GM18505 (cell line): Measurements from ENCODE around the gene TLCD2.
"Not testable (repeated sequence)": the region's sequence is repeated elsewhere in the genome, so short reads cannot be mapped to it uniquely, and the experiment has no call there.

Experiments used
- ATAC-seq: cut with Tn5 transposase; IDR thresholded peaks from one replicate; pipeline ENCODE4 v1.9.1; 2021; ENCODE audit not compliant: unreplicated experiment
- POLR2A ChIP-seq: IDR thresholded peaks from 4 replicates; pipeline ENCODE4 v1.6.1; 2011; ENCODE audit warnings: borderline replicate concordance; ENCODE audit not compliant: insufficient read depth, insufficient read length; ENCODE audit errors: extremely low read depth

The TLCD2 gene

GRCh38 chr17:1743088-1743439, 32.9 kb upstream of the TLCD2 start:
- no peak for ATAC-seq
- TF ChIP-seq POLR2A, result no peak

DNA sequence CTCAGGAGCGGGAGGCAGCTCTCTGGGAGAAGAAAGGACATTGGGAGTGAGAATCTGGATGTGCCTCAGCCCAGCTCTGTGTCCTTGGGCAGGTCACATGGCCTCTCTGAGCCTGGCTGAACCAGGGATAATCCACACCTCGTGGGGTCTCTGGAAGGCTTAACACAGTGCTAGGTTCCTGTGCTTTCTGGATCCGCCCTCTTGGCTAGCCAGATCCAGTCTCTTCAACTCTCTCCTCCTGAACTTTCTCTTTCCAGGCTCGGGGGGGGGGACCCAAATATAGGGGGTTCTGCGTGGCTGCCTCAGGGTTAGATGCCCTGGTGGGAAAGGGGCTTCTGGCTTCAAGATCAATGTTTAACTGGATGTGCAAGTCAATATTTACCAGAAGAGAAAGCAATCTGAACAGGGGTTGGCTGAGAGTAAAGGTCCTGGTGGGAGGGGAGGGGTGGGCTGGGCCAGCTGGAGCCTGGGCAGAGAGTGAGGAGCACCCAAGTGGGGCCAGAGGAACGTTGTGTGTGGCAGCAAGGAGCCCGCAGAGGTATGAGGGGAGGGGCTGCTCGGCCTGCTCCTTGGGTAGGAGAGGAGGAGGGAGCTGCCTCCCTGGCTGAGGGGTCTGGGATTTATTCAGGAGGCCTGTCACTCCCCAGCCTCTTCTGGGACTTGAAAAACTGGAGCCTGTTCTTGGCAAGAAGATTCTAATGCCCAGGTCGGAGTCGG, 32.4 kb upstream of the TLCD2 start, which contains the start of gene SERPINF2:
Gene SERPINF2 (plus strand): TSS at position 501 of the 717 bp plus-strand sequence. CDS start 2,125 bp downstream, outside the sequence.
- TF ChIP-seq POLR2A, result no peak
- ATAC-seq, result no peak

DNA sequence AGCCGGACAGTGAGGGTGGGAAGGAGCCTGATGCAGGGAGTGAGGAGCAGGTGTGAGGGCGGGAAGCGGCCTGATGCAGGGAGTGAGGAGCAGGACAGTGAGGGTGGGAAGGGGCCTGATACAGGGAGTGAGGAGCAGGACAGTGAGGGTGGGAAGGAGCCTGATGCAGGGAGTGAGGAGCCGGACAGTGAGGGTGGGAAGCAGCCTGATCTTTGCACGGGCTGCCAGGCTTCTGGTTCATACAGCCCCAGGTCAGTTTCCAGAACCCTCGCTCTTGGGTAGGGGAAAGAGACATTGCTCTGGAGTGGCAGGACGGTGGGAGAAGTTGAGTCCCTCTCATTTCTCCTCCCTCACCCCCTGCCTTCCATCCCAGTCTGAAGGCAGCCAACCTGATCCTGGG, 31.7 kb upstream of the TLCD2 start:
- not testable (repeated sequence) for ATAC-seq

DNA sequence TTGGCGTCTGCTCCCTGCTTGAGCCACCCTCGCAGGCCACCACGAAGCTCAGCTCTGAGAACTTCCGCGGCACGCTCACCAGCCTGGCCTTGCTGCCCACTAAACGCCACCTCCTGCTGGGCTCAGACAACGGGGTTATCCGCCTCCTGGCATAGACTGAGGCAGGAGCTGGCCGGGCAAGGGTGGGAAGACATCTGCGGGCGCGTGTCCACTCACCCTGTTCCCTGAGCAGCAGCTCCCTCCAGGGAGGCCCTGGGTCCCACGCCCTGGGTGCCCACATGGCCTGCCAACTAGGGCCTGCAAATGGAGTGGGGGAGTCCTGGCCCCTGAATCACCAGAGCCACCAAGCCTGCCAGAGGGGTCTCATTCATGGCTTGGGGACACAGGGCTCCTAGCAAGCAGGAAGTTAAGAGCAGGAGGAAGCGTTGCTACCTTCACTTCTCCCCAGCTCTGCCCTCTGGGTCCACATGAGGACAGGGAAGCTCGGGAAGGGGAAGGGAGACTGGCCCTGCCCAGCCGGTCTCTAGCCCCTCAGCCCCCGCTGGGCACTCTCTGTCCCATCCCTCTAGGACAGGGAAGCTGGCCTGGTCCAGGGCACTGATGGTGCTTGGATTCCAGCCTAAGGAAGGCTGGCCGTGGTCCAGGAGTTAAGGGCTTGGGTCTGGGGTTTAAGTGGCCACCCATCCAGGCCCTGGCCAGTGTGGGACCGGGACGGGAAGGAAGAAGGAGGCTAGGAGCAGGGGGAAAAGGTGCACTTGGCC, 27.5 kb upstream of the TLCD2 start:
- TF ChIP-seq POLR2A, result no peak
- no peak for ATAC-seq

DNA sequence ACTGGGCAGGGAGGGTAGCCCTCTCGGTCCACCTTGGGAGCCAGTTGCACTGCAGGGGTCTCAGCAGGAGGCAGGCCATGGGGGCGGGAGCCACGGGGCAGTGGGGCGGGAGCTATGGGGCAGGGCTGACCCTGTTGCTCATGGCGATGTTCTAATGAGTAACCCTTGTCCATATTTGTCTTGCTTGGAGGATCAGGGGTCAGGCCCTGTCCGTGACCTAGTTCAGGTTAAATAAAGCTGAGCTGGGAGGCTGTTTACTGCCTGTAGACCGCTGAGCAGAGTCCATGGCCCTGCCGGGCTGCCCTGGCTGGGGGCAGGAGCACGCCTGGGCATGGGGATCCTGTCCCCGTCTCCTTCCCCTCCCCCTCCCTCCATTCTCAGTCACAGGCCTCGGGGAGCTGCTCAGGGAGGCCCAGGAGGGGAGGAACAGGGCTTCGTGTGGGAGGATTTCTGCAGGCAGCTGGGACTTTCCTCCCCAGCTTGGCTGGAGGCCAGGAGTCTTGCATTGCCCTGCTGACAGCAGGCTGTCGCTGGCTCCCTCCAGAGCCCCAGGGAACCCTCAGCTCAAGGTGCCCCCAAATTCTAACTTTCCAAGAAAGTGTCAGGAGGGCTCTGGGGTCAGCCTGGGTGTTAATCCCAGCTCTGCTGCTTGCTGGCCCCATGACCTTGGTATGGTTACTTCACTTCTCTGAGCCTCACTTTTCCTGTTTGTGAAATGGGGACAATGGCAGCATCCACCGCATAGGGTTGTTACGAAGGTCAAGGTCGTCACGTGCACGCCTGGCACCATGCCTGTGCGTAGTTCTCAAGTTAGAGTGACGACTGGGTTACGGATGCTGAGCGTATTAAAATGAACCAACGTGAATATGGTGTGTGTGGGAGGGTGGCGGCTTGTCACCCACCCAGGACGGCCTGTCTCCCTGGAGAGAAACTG, 26.4 kb upstream of the TLCD2 start:
- ATAC-seq, result no peak
- no peak for TF ChIP-seq POLR2A

DNA sequence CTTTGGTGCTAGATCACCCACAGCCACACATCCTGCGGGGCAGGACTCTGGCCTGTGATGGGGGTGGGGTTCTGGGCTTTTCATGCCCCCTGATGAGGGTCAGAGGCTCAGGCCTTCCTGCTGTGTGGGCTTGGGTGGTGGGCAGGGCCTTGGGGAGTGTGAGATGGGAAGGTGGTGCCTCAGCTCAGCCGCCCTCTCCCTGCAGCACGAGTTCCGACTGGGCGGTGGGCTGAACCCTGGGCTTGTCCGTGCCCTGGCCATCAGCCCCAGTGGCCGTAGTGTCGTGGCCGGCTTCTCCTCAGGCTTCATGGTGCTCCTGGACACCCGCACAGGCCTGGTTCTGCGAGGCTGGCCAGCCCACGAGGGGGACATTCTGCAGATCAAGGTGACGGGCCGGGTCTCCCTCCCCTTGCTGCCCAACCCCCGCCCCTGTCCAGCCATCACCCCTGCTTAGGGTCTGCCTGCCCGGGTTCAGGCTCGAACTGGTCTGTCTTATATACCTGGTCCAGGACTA, 25.7 kb upstream of the TLCD2 start:
- TF ChIP-seq POLR2A, result no peak

GRCh38 chr17:1735418-1735817, 25.2 kb upstream of the TLCD2 start:
- no peak for TF ChIP-seq POLR2A
- no peak for ATAC-seq

More for the DNA sequence above, 25.7 kb upstream of the TLCD2 start:
- ATAC-seq, result no peak

GRCh38 chr17:1733759-1734158, 23.6 kb upstream of the TLCD2 start:
- no peak for ATAC-seq
- no peak for TF ChIP-seq POLR2A

- no peak for TF ChIP-seq POLR2A
- ATAC-seq, result no peak
Measured at GRCh38 chr17:1732833-1733321, 22.7 kb upstream of the TLCD2 start.

DNA sequence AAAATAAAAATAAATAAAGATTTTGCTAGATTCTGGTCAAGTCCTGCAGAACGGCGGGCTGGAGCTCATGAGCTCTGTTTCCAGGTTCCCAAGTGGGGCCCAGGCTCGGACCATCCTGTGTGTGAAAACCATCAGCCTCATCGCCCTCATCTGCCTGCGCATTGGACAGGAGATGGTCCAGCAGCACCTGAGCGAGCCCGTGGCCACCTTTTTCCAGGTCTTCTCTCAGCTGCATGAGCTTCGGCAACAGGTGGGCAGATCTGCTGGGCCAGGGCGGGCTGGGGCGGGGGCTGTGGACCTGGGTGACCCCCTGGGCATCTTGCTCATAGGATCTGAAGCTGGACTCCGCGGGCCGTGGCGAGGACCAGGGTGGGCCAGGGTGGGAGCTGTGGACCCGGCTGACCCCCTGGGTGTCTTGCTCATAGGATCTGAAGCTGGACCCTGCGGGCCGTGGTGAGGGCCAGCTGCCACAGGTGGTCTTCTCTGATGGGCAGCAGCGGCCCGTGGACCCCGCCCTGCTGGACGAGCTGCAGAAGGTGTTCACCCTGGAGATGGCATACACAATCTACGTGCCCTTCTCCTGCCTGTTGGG, 22.2 kb upstream of the TLCD2 start:
- no peak for TF ChIP-seq POLR2A
- ATAC-seq, result no peak

GRCh38 chr17:1731194-1731506, 21.0 kb upstream of the TLCD2 start:
- no peak for ATAC-seq
- no peak for TF ChIP-seq POLR2A

GRCh38 chr17:1730326-1731193, 20.4 kb upstream of the TLCD2 start:
- ATAC-seq, result no peak
- no peak for TF ChIP-seq POLR2A

GRCh38 chr17:1729966-1730325, 19.8 kb upstream of the TLCD2 start:
- no peak for TF ChIP-seq POLR2A
- no peak for ATAC-seq
